GM18868 (cell line): Measurements from ENCODE around the gene CDH12.
"Not testable (repeated sequence)": the region's sequence is repeated elsewhere in the genome, so short reads cannot be mapped to it uniquely, and the experiment has no call there.

Source experiments
- ATAC-seq: cut with Tn5 transposase; IDR thresholded peaks from one replicate; pipeline ENCODE4 v1.9.1; 2021; ENCODE audit warnings: mild to moderate bottlenecking, moderate library complexity; ENCODE audit not compliant: unreplicated experiment

The CDH12 gene

DNA sequence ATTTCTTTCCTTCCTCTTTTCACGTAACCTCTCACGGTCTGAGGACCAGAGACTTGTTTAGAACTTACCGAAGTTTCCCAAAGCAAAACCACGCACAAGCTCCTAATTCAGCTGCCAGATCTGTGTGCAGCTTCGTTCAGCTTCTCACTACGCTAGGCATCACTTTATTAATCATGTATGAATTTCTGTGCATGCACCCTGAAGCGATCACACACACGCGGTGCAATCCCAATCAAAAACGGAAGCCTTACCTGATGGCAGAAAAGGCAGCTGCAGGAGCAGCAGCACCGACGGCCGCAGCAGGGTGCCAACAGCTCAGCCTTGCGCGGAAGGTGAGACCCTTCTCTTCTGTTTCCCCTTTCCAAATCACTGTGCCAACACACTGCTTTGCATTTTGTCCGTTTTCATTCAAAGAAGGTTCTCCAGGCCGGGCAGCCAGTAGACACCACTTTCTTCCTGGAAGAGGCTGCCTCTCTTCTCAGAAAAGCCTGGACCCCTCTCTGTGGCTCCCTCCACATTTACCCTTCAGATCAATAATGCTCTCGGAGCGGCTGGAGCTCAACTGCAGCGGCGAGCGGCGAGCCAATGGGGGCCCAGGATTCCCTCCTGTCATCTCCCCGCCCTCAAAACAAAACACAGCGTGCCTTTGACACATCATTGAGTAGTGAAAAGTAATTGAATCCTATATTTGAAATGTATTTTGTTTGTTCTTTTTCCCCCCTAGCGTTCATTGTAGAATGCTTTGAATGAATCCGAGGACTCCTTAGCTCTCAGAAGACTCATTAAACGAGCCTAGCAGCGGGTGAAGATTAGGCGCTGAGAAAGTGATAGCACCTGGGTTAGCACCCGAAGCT lies at the start of gene CDH12:
CDH12 (minus strand) TSS at position 538 of the 854 bp plus-strand sequence.
- ATAC-seq, result peak; percentile 67

DNA sequence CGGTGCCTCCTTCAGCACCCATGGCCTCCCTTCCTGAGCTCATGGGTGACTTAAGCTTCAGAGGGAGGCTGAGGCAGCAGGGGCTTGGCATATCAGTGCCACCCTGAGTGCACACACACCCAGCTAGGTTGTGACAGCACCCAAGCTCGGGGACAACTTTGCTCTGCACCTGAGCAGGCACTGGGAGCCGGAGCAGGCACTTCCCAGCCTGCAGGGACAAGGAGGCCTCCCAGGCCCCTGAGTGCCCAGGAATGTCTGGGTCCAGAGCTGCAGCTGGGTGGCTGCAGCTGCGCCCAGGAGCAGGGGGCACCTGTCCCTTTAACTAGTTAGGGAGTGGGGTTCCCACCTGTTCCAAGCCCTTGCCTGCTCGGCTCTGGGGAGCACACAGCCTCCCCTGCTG lies 48.7 kb upstream of the CDH12 start:
- no peak for ATAC-seq

DNA sequence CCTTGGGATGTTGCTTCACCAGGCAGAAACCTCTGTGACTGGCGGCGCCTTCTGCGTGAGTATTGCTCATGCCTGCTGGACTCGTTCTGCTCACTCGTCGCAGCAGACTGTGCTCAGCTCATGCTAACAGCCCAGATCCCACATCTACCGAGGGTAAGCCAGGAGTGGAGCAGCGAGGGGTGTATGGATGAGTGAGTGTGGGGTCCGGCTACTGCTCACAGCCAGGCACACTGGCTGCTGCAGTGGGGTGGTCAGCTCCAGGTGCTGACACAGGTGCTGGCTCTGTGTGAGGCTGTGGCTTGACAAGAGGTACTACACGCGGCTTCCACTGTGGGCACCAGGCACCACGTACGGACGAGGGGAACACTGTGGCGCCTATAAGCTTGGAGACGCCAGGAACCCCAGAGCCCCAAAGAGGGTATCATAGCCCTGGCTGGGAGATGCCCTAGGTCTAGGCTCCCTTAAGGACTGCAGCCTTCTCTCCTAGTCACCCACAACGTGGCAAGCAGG lies 47.7 kb upstream of the CDH12 start:
- ATAC-seq, result no peak

DNA sequence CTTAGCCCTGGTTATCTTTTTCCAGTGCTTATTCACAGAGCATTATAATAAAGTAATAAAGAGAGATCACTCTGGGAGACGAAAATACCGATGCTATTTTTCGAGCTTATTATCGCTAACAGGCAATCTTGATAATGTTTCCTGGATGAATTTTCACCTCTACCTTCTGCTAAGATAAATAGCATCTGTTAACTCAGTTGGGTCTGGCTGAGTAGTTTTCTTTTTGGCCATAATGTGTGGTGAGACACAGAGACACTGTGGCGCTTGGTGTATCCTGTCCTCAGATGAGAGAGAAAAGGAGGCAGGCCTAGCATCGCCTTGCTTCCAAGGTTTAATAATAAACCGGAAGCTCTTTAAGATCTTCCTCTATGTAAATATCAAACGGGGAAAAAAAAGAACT lies 46.2 kb upstream of the CDH12 start:
- no peak for ATAC-seq

DNA sequence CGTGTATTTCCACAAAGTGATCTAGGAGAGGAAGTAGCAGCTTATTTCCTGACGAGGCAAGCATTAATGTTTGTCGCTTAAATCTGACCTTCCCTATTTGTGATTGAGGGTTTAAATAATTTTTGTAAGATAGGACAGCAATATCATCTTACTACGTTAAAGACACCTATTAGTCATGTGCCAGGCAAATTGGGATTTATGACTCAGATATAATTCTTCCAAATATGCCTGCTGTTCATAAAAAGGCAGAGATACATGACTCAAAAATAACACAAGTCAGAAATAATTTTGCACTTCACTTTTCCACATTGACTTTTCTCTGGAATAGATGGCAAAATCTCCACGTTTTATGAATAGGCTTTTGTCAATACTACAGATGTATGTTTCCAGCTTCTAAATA lies 43.0 kb upstream of the CDH12 start:
- ATAC-seq, result no peak

DNA sequence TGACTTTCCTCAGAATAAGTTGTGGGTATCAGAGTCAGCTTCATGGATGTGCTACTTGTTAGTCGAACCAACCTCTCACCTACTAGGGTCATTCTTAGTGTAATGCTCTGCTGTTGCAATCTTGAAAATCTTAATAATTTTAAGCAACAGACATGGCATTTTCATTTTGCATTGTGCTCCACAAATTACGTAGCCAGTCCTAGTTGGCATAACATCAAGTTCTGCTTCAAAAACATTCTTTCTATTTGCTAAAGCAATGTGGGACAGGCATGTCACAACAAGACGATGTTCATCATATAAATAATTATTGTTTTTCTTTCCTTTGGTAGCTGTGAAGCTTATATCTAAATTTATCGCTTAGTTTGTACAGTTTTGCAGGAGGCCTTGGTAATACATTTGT lies 39.3 kb upstream of the CDH12 start:
- ATAC-seq, result no peak

DNA sequence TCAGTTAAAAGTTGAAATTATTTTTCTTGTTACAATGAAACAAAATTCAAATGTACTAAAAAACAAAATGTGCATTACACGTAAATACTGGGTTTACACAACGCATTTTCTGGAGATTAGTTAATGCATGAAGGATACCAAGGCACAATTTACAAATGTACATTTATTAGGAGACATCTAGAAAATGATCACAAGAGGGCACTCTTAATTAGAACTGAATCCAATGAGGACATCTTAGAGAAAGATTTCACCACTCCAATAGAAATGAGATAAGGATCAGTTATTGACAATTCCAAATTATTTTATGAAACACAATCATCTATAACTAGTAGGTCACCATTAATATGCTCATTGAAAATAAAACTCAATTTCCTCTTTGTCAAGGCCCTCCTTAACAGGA lies 36.6 kb upstream of the CDH12 start:
- no peak for ATAC-seq

DNA sequence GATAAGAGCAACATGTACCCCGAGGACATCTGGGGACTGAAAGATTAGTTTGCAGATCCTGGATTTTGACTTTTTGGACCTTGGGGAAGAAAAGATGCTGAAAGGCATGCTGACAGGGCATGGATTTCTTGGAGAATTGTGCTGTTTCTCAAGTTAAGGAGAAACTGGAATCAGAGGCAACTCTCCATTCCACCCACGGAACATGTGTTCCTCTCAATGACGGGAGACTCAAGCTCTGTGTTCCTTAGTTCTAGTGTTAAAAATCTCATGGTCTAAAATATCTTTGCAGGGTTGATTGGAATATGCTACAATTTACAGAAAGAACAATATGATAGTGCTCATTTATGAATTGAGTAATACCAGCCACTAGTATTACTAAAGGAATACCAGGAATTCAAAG lies 34.4 kb upstream of the CDH12 start:
- ATAC-seq, result no peak

DNA sequence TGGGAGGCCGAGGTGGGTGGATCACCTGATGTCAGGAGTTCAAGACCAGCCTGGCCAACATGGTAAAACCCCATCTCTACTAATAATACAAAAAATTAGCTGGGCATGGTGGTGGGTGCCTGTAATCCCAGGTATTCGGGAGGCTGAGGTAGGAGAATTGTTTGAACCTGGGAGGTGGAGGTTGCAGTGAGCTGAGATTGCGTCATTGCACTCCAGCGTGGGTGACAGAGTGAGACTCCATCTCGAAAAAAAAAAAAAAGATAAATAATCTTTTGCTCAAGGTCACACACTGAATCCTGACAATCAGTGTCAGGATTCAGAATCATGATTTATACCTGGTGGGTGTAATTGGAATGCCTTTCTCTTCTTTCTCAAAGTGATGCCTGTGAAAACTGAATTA lies 5.8 kb upstream of the CDH12 start:
- not testable (repeated sequence) for ATAC-seq

DNA sequence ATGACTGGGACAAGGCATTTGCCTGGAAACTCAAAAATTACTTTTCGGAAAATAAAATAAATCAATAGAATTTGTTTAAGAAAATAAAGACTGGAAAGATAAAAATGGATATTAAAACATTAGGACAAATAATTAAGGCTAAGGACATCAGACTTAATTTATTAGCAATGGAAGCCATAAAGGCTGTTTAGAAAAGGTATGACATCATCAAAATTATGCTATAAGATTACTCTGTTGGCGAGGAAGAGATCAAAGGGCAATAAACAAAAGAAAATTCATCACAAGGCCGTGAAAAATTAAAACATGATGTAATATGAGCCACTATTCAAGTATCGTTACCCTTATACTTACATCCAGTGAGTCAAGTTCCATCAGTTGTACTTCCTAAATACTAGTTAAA lies 2.7 kb upstream of the CDH12 start:
- ATAC-seq, result no peak

DNA sequence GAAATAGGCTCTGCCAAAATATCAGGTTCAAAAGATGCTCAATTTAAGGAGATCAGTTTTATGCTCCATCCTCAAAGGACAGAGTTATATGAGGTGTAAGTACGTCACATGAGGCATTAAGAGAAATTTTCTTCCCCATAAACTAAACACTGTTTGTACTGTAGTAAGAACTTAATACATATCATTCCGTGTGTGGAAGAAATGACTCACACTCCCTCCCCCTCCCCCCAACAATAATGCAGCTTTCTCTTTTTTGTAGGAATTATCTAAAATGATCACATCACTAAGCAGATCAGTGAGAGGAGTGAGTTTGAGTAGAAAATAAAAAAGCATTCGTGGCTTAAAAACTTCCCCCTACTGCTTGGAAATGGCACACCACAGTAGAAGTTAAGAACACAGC lies 2.2 kb downstream of the CDH12 start:
- ATAC-seq, result no peak

DNA sequence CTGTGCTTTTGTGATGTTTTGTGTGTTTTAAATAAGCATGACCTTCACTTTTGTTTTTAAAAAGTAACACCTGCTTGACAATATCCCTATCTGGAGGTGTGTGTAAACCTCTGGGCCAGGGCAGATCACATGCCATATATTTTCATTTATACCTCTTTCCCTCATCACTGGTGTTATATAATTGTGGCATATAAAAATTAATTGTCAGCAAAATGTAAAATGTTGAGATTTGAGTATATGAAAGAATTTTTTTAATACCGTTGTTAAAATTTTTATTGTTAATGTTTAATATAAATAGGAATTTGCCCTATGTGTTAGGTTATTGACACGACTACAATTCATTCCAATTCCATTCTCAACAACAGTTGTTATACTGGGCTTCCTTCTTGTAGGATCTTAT lies 6.5 kb downstream of the CDH12 start:
- ATAC-seq, result no peak

DNA sequence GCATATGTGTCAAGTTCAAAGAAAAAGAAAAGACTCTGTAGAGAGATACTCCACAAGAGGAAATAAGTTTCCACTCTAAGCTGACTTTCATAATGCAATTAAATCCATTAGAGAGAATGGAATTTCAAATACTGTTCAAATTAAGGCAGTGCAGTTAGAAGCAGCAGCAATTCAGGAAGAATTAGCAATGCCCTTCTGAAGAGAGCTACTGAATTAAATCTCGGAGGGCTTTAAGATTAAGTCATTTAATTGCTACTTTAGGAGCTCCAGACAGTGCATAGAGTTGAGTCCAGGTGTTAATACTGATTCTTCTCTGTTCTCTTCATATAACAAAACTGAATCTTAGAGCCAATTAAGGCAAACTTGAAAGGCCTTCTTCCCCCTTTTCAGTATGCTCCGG lies 8.5 kb downstream of the CDH12 start:
- no peak for ATAC-seq

DNA sequence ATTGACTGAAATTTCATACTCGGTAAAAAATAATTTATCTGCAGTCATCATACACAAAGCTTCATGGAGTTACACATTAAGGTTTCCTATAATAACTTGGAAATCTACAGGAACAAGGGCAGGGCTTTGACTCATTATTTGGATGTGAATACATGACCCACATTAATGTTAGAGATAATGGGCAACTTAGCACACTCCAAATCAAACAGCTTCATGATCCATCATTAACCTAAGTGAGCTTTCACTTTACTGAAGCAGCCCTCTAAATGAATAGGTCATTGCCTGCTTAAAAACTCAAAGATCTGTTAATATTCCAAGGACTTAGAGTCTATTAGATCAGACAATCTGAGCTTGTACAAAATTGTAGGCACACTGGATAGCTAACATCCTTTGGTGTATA lies 9.0 kb downstream of the CDH12 start:
- no peak for ATAC-seq

DNA sequence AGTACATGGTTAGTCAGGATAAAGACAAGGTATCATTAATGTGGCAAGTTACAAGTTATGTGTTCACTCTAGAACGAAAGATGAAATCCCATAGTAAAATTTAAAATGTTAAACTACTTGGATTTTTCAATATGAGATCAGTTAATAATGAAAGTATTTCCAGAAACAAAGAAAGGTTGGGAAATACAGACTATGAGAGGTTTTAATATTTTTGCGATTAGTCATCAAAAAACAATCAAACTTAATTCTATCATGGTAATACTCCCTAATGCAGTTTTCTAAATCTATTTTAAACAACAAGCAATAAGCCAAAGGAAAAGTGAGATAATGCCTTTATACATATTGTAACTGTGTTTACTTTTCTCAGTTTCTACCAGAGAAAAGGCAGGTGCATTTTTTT lies 10.6 kb downstream of the CDH12 start:
- ATAC-seq, result no peak

DNA sequence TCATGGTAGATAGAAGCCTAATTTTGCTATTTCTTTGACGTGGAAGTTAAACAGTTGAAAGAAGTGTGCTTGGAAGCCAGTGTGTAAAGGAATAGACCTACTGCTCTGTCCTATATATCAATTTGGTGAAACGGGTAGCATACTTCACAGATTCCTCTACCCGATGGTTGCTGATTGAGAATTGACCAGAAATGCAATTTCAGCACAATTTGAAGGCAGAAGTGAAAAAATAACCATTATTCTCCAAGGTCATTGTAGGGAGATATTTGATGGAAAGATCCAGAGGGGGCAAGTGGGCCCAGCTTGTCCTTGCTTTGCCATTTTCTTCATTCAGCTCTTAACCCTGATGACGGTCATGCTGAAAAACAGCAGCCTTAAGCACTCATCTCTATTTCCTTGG lies 15.3 kb downstream of the CDH12 start:
- ATAC-seq, result no peak

DNA sequence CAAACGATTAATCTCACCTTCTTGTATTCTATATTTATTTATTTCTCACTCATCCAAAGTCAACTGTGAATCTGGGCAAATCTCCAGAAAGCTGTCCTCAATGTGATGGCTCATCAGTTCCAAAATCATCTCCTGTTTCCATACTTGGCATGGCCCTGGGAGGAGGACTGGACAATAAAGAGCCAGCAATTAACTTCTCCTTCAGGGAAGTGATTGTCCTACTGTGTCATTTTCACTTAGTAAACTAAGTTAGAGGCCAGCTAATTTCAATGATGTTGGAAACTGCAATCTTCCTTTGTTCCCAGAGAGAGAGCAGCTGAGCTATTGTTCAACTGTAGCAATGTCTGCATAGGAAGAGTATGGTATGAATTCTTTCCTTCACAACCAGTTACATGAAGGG lies 17.5 kb downstream of the CDH12 start:
- no peak for ATAC-seq

DNA sequence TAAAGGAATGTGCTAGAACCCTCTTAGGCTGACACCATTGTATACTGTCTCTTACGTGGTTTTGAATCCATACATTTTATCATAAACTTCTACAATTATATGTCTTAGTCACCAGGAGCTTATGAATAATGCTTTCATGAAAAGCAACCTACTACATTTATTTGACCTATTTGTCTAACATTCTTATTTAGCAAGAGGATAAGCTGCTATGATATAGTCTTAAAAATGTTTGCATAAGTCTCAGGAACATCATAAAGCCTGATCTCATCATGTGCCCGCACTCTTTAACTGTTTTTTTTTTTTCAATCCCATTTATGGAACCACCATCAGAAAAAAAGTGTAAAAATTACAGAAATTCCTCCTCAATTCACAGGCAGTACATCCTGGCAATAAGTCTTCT lies 59.7 kb downstream of the CDH12 start:
- ATAC-seq, result no peak

DNA sequence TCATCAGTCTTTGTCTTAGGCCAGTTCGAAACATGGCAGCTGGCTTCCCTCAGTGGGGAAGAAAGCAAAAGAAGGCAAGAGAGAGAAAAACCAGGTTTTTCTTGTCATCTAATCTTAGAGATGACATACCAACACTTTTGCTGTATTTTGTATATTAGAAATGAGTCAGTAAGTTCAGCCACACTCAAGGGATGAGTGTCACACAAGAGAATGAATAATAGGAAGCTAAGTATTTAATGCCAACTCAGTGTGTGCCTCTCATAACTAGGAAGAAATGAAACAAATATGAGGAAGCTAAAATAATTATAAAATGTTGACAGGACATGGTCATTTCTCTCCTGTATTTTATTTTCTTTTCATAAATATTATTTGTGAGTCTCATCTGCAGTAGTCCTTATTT lies 65.3 kb downstream of the CDH12 start:
- no peak for ATAC-seq

DNA sequence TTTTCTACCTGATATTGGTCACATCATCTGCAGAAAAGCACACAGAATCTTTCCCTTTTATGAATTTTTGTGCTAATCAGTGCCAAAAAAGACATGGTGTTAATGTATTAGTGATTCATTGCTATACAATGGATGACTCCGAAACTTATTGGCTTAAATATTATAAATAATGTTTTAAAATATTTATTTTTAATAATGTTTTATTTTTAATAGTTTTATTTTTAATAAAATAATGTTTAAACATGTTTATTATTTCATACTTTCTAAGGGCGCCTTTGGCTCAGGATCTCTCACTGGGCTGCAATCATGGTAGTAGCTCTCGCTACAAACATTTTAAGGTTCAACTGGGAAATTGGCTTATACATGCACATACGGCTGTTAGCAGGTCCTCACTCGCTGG lies 65.7 kb downstream of the CDH12 start:
- no peak for ATAC-seq

DNA sequence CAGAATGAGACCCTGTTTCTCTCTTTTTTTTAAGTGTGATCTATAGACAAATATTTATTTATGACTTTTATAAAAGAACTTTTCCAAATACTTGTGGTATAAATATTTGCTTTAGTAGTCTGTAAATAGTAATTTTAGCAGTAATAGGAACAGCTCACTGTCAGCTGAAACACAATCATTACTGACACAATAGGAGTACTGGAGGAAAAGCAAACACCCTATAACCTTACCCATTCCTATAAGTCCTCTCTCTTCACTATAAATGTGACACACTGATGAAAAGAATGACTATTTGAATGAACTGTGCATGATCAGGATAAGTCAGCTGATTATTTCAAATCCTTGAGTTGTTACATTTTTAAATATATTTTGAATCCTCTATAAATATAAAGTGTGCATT lies 72.4 kb downstream of the CDH12 start:
- no peak for ATAC-seq

DNA sequence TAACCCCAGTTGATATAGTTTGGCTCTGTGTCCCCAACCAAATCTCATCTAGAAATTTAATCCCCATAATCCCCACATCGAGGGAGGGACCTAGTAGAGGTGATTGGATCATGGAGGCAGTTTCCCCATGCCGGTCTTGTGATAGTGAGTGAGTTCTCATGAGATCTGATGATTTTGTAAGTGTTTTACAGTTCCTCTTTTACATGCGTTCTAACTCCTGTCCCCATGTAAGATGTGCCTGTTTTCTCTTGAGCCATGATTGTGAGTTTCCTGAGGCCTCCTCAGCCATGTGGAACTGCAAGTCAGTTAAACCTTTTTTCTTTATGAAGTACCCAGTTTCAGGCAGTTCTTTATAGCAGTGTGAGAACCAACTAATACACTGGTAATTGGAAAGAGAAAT lies 73.6 kb downstream of the CDH12 start:
- no peak for ATAC-seq

DNA sequence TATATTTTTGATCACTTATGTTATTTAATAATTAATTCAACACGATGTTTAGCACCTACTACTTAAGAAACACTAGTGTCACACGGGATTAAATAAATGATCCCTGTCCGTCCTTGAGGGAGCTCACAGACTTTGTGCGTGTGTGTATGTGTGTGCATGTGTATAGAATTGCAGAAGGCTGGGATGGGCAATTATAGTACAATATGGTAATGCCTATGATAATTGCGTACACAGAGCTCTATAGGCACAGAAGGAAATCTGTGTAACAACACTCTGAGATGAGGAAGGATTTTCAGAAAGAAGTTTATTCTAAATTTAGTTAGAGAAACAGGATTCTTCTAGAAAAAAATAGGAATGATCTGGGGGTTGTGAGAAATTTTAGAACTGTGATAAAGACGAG lies 76.9 kb downstream of the CDH12 start:
- ATAC-seq, result no peak
